HFFc6 (cell line): Measurements from ENCODE around the gene VSIR. TPM values are rescaled to one million over a fixed set of nuclear protein-coding genes. Genes with fewer than 3 reads are reported as not detected.

Experiments
- DNase-seq: peaks from one replicate; pipeline ENCODE4 v3.0.0-alpha.2; 2018
- H3K27ac Mint-ChIP-seq: 2 replicates; pipeline ENCODE4 v1.8.0; 2020; ENCODE audit warnings: mild to moderate bottlenecking, mixed read lengths
- H3K27me3 Mint-ChIP-seq: 2 replicates; pipeline ENCODE4 v1.8.0; 2021; ENCODE audit warnings: mild to moderate bottlenecking, moderate library complexity, mixed read lengths; ENCODE audit not compliant: insufficient read depth
- H3K36me3 Mint-ChIP-seq: 2 replicates; pipeline ENCODE4 v1.8.0; 2021; ENCODE audit warnings: low read depth, mixed read lengths
- H3K4me1 Mint-ChIP-seq: 2 replicates; pipeline ENCODE4 v1.8.0; 2020; ENCODE audit warnings: low read depth, mixed read lengths
- H3K4me3 Mint-ChIP-seq: 2 replicates; pipeline ENCODE4 v1.8.0; 2020; ENCODE audit warnings: mild to moderate bottlenecking, moderate library complexity, mixed read lengths
- H3K9me3 Mint-ChIP-seq: 2 replicates; pipeline ENCODE4 v1.8.0; 2020; ENCODE audit warnings: mild to moderate bottlenecking, mixed read lengths
- CTCF ChIP-seq: fragments of 200-600 bp; sonication (generic); IDR thresholded peaks from 2 replicates; pipeline ENCODE4 v1.5.0; 2021; ENCODE audit warnings: antibody characterized with exemption, mild to moderate bottlenecking
- total RNA-seq, 6 experiments: library from RNA; stranded (reverse); fragmentation: NEBNext Ultra II Directional; extraction: Animal tissue kit (Norgen Biotek cat#: 25700); gene quantifications; 2 replicates in 1 of 6; 3 replicates in 5 of 6; pipeline ENCODE4 v1.2.3, GENCODE V29; 2021

VSIR gene
- total RNA-seq, 6 experiments from 2014 or later: 24.3 to 36.2 (median 29.0) TPM

DNA sequence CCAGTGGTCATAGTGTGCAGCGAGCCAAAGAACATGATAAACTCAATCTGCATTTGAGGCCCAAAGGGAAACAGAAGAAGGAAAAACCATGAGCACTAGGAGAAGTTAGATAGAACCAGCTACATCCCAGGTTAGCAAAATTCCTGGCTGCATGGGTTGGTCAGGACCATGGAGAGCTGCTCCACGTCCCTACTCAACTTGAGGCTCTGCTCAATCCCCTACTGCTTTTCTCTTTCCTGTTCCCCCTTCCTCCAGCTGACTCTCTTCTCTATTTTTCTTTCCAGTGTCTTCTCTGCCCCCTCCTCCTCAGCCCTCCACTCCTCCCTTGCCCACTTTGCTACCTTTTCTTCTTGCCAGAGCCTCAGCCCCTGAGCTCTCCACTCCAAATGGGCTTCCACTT, 21.9 kb upstream of the VSIR start:
- no peaks in the 10 kb centered on the region for H3K9me3 Mint-ChIP-seq
- no peaks in the 10 kb centered on the region for H3K36me3 Mint-ChIP-seq
- no peak overlapping the region for H3K4me3 Mint-ChIP-seq
- no peak overlapping the region for H3K27ac Mint-ChIP-seq
- H3K4me1 Mint-ChIP-seq: no peaks in the 10 kb centered on the region
- H3K27me3 Mint-ChIP-seq: peaks cover 14% of the 10 kb centered on the region
- TF ChIP-seq CTCF: no peak
- DNase-seq: no peak

GRCh38 chr10:71790749-71791440, 17.6 kb upstream of the VSIR start:
- H3K4me3 Mint-ChIP-seq: no peak overlapping the region
- DNase-seq: no peak
- TF ChIP-seq CTCF: no peak
- H3K4me1 Mint-ChIP-seq: no peaks in the 10 kb centered on the region
- H3K9me3 Mint-ChIP-seq: no peaks in the 10 kb centered on the region
- H3K36me3 Mint-ChIP-seq: no peaks in the 10 kb centered on the region
- H3K27ac Mint-ChIP-seq: no peak overlapping the region
- peaks cover 27% of the 10 kb centered on the region for H3K27me3 Mint-ChIP-seq

- Mint-ChIP-seq H3K4me1 (no peaks in the 10 kb centered on the region), H3K36me3 (no peaks in the 10 kb centered on the region), H3K4me3 (no peak overlapping the region), H3K9me3 (no peaks in the 10 kb centered on the region), H3K27me3 (peaks cover 33% of the 10 kb centered on the region), H3K27ac (no peak overlapping the region)
- DNase-seq: no peak
- no peak for TF ChIP-seq CTCF
Measured at GRCh38 chr10:71789871-71790270, 16.6 kb upstream of the VSIR start.

DNA sequence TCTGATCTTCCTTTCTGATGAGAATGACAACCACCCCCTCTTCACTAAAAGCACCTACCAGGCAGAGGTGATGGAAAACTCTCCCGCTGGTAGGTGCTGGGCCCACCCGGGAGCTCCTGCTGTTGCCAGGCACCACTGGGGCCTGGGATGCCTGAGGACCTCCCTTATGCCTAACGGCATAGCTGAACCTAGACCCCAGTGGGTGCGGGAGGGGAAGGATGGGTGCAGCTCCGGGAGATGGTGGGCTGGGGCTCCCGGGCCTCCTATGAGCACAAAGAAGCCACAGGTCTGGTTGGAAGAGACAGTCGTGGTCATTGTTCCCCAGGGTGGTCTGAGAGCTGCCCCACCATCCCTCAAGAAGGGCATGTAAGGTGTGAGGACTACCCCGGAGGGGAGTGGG, 15.6 kb upstream of the VSIR start:
- TF ChIP-seq CTCF: no peak
- Mint-ChIP-seq H3K4me3 (no peak overlapping the region), H3K27ac (no peak overlapping the region), H3K27me3 (peaks cover 36% of the 10 kb centered on the region), H3K9me3 (no peaks in the 10 kb centered on the region), H3K36me3 (no peaks in the 10 kb centered on the region), H3K4me1 (no peaks in the 10 kb centered on the region)
- no peak for DNase-seq

DNA sequence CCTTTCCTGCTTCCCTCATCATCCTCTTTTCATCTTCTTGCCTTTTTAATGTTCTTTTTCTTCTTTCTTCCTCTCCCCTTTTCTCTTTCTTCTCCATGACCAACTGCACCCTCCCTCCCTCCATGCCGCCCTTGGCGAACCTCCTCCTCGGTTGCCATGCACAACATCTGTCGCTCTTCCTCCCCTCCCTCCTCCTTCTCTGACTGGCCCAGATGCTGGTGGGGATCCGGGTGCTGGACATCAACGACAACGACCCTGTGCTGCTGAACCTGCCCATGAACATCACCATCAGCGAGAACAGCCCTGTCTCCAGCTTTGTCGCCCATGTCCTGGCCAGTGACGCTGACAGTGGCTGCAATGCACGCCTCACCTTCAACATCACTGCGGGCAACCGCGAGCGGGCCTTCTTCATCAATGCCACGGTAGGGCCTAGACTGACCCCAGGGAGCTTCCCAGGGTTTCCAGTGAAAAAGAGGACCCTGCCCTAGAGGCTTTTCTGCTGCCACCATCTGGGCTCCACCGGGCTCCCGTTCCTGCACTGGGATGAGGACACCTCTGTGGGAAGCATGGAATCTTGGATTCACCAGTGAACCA, 11.5 kb upstream of the VSIR start:
- no peak overlapping the region for H3K4me3 Mint-ChIP-seq
- no peaks in the 10 kb centered on the region for H3K36me3 Mint-ChIP-seq
- TF ChIP-seq CTCF: no peak
- no peaks in the 10 kb centered on the region; the same call in 1 of the 2 replicates for H3K4me1 Mint-ChIP-seq
- no peak for DNase-seq
- H3K27ac Mint-ChIP-seq: no peak overlapping the region
- H3K27me3 Mint-ChIP-seq: peaks cover 40% of the 10 kb centered on the region
- H3K9me3 Mint-ChIP-seq: no peaks in the 10 kb centered on the region
